Measurements from ENCODE around the gene SLC9A7.

SLC9A7 gene

DNA sequence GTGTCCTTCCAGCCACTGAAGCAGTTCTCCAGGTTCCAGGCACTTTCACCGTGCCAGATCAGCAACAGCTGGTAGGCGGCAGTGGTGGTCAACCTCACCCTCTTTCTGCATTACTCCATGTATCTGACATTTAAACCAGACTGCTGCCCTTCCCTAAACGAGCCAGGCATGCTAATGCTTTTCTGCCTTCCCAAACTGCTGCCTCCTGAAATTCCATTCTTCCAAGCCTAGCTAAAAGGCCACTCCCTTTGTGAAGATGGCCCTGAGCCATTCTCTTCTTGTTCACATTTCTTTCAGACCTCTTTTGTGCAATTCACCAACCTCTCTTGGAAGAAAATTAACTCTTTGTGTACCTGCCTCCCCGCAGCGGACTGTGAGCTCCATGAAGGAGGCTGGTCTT lies 111.7 kb downstream of the SLC9A7 start:
- H3F3A ChIP-seq (ENCODE audit: low read depth), result no peaks in the 10 kb centered on the region
- H3K9me2 ChIP-seq (replicated peaks; ENCODE audit: low read depth, low read length), result no peaks in the 10 kb centered on the region
- no peak overlapping the region for H3K9ac ChIP-seq (ENCODE audit: low read depth, low read length, poor library complexity, severe bottlenecking)
- no peak overlapping the region for H3K4me2 ChIP-seq (ENCODE audit: low read depth, low read length, poor library complexity, severe bottlenecking)
- no peaks in the 10 kb centered on the region for H3K9me3 ChIP-seq (ENCODE audit: insufficient read depth, low read depth, low read length)
- H3K4me1 ChIP-seq (ENCODE audit: insufficient read depth, low read length, poor library complexity, severe bottlenecking), result no peaks in the 10 kb centered on the region
- H2AFZ ChIP-seq (ENCODE audit: low read length), result no peak overlapping the region
- no peaks in the 10 kb centered on the region for H3K79me2 ChIP-seq (ENCODE audit: insufficient read depth, low read length)
- no peaks in the 10 kb centered on the region for H4K20me1 ChIP-seq (ENCODE audit: insufficient read depth, low read length, poor library complexity, severe bottlenecking)
- no peaks in the 10 kb centered on the region for H3K27me3 ChIP-seq (ENCODE audit: insufficient read depth, low read length, poor library complexity, severe bottlenecking)
- no peak overlapping the region for H3K4me3 ChIP-seq (ENCODE audit: low read length, poor library complexity, severe bottlenecking)
- TF ChIP-seq CTCF (conservative IDR thresholded peaks at IDR 0.05; ENCODE audit: low read length) (no peak), EZH2phosphoT487 (IDR thresholded peaks at IDR 0.05; ENCODE audit: borderline replicate concordance) (no peak)
- no peaks in the 10 kb centered on the region for H3K36me3 ChIP-seq (ENCODE audit: insufficient read depth, low read length)

DNA sequence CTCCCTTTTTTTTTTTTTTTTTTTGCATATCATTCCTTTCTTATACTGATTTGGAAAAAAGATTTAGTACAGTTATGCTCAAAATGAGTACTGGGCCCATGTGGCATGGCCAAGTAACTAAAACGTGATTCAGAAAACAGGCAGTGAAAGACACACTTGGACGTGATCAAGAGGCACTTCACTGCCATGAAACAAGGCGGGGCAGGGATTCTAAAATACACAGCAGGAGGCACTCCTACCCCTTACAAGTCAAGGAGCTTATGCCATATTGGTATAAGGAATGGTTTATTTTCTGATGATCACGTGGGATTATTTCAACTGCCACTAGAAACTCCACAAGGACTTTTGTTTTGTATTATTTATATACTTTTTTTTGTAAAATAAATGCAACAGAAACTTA lies 113.3 kb downstream of the SLC9A7 start:
- Histone ChIP-seq H3K9ac (ENCODE audit: low read depth, low read length, poor library complexity, severe bottlenecking) (no peak overlapping the region), H3K27me3 (ENCODE audit: insufficient read depth, low read length, poor library complexity, severe bottlenecking) (no peaks in the 10 kb centered on the region), H3K36me3 (ENCODE audit: insufficient read depth, low read length) (no peaks in the 10 kb centered on the region), H3K9me2 (replicated peaks; ENCODE audit: low read depth, low read length) (no peaks in the 10 kb centered on the region), H3K79me2 (ENCODE audit: insufficient read depth, low read length) (no peaks in the 10 kb centered on the region), H2AFZ (ENCODE audit: low read length) (no peak overlapping the region), H3K4me3 (ENCODE audit: low read length, poor library complexity, severe bottlenecking) (no peak overlapping the region), H3K4me2 (ENCODE audit: low read depth, low read length, poor library complexity, severe bottlenecking) (no peak overlapping the region), H3K4me1 (ENCODE audit: insufficient read depth, low read length, poor library complexity, severe bottlenecking) (no peaks in the 10 kb centered on the region), H3K9me3 (ENCODE audit: insufficient read depth, low read depth, low read length) (no peaks in the 10 kb centered on the region), H4K20me1 (ENCODE audit: insufficient read depth, low read length, poor library complexity, severe bottlenecking) (no peaks in the 10 kb centered on the region), H3F3A (ENCODE audit: low read depth) (no peaks in the 10 kb centered on the region)
- TF ChIP-seq CTCF (conservative IDR thresholded peaks at IDR 0.05; ENCODE audit: low read length) (no peak), EZH2phosphoT487 (IDR thresholded peaks at IDR 0.05; ENCODE audit: borderline replicate concordance) (no peak)

DNA sequence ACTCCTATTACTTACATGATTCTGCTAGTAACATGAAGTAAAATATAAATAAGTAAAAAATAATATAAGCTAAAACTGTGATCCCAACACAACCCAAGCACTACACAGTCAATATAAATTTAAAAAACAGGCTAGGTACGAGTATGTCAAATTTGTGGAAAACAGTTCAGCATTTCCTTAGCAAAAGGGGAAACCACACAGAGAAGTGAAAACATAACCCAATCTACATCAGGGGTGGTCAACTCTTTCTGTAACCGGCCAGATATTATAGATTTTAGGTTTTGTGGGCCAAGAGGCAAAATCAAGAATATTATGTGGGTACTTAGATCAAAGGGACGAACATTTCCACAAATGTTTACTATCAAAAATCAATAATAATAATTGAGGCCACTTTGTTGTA lies 115.3 kb downstream of the SLC9A7 start:
- Histone ChIP-seq H3K4me2 (ENCODE audit: low read depth, low read length, poor library complexity, severe bottlenecking) (no peak overlapping the region), H3K4me3 (ENCODE audit: low read length, poor library complexity, severe bottlenecking) (no peak overlapping the region)
- no peak for TF ChIP-seq EZH2phosphoT487 (IDR thresholded peaks at IDR 0.05; ENCODE audit: borderline replicate concordance)
- TF ChIP-seq CTCF (conservative IDR thresholded peaks at IDR 0.05; ENCODE audit: low read length), result no peak

More for the DNA sequence above, 115.3 kb downstream of the SLC9A7 start:
- Histone ChIP-seq H3K9ac (ENCODE audit: low read depth, low read length, poor library complexity, severe bottlenecking) (no peak overlapping the region), H3F3A (ENCODE audit: low read depth) (no peaks in the 10 kb centered on the region), H3K4me1 (ENCODE audit: insufficient read depth, low read length, poor library complexity, severe bottlenecking) (no peaks in the 10 kb centered on the region), H3K9me3 (ENCODE audit: insufficient read depth, low read depth, low read length) (no peaks in the 10 kb centered on the region), H3K27me3 (ENCODE audit: insufficient read depth, low read length, poor library complexity, severe bottlenecking) (no peaks in the 10 kb centered on the region), H3K36me3 (ENCODE audit: insufficient read depth, low read length) (no peaks in the 10 kb centered on the region), H3K79me2 (ENCODE audit: insufficient read depth, low read length) (no peaks in the 10 kb centered on the region), H4K20me1 (ENCODE audit: insufficient read depth, low read length, poor library complexity, severe bottlenecking) (no peaks in the 10 kb centered on the region), H2AFZ (ENCODE audit: low read length) (no peak overlapping the region), H3K9me2 (replicated peaks; ENCODE audit: low read depth, low read length) (no peaks in the 10 kb centered on the region)

Data from Loucy (cell line).